Stomach (tissue), 4 donors: ENCODE data around the gene VPS13D.

Experiments used
- CTCF ChIP-seq, 7 experiments: fragments of 450-650 bp in 4 of 7; fragments of 200-600 bp in 3 of 7; sonication (generic) in 3 of 7; IDR thresholded peaks; one replicate each; pipeline ENCODE4 v1.5.1; 2016 to 2019; ENCODE audit warnings: antibody characterized with exemption in 7 of 7, control low read depth in 2 of 7, mild to moderate bottlenecking in 1 of 7
- EP300 ChIP-seq: sonication (generic); formaldehyde crosslinking; IDR thresholded peaks from one replicate; pipeline ENCODE4 v1.6.1; 2017; ENCODE audit warnings: antibody characterized with exemption
- POLR2A ChIP-seq, 4 donors: fragments of 450-650 bp; IDR thresholded peaks; one replicate each; pipeline ENCODE4 v1.6.1; 2016; ENCODE audit warnings: antibody characterized with exemption in 4 of 4, control low read depth in 2 of 4, mild to moderate bottlenecking in 1 of 4, moderate library complexity in 1 of 4
- POLR2AphosphoS5 ChIP-seq, 3 donors: sonication (generic); formaldehyde crosslinking; IDR thresholded peaks; one replicate each; pipeline ENCODE4 v1.6.1; 2016; ENCODE audit warnings: antibody characterized with exemption in 3 of 3

GRCh38 chr1:12231276-12231595 is 1.4 kb downstream of the VPS13D start:
- TF ChIP-seq POLR2AphosphoS5 (IDR thresholded peaks at IDR 0.05) (no peak), CTCF (IDR thresholded peaks at IDR 0.05) (no peak), POLR2A (IDR thresholded peaks at IDR 0.05) (no peak), EP300 (no peak)
